Adrenal gland (tissue), 12 donors: Measurements from ENCODE around the gene OSBPL7. TPM values are rescaled to one million over a fixed set of nuclear protein-coding genes. Genes with fewer than 3 reads are reported as not detected.

Experiments
- DNase-seq, 7 donors: peaks; one replicate each; pipeline ENCODE4 v3.0.0-alpha.2; 2019 to 2020
- H3K27ac ChIP-seq, 5 donors: fragments of 200-600 bp; sonication (generic) in 4 of 5; 1 replicate in 3 of 5; 2 replicates in 2 of 5; pipeline versions ENCODE4 v1.5.1 to v1.8.0; 2016 to 2020; ENCODE audit warnings: mild to moderate bottlenecking in 1 of 5
- H3K27me3 ChIP-seq: fragments of 200-600 bp; 2 replicates; pipeline ENCODE4 v1.8.0; 2021
- H3K36me3 ChIP-seq, 2 donors: fragments of 200-600 bp; replicated peaks in 1 of 2; 1 replicate in 1 of 2; 2 replicates in 1 of 2; pipeline versions ENCODE4 v1.5.1 to v1.8.0; 2018 to 2022
- H3K4me1 ChIP-seq, 2 donors: fragments of 200-600 bp; replicated peaks in 1 of 2; 1 replicate in 1 of 2; 2 replicates in 1 of 2; pipeline versions ENCODE4 v1.5.1 to v1.8.0; 2018 to 2021
- H3K4me3 ChIP-seq, 4 donors: fragments of 200-600 bp; sonication (generic) in 3 of 4; one replicate each; pipeline ENCODE4 v1.5.1; 2016 to 2018
- H3K9me3 ChIP-seq, 3 donors: fragments of 200-600 bp; sonication (generic) in 1 of 3; replicated peaks in 1 of 3; 1 replicate in 2 of 3; 2 replicates in 1 of 3; pipeline versions ENCODE4 v1.5.1 to v1.8.0; 2016 to 2021
- CTCF ChIP-seq, 6 experiments: fragments of 450-650 bp in 4 of 6; fragments of 200-600 bp in 2 of 6; sonication (generic) in 1 of 6; IDR thresholded peaks; 1 replicate in 5 of 6; 2 replicates in 1 of 6; pipeline versions ENCODE4 v1.5.1 to v1.8.0; 2016 to 2021; ENCODE audit warnings: antibody characterized with exemption in 6 of 6, mild to moderate bottlenecking in 2 of 6, moderate library complexity in 1 of 6
- POLR2A ChIP-seq, 2 donors: fragments of 450-650 bp; IDR thresholded peaks; one replicate each; pipeline ENCODE4 v1.6.1; 2017; ENCODE audit warnings: antibody characterized with exemption in 2 of 2, mild to moderate bottlenecking in 2 of 2, moderate library complexity in 1 of 2
- WGBS, 4 donors: extraction: QIAGEN DNeasy Blood & Tissue Kit in 2 of 4; methylation state at CpG; one replicate each; pipeline versions ENCODE4 v1.1.5 to v1.1.7; 2013 to 2017; 5-methylcytosine and 5-hydroxymethylcytosine counted together
- intact Hi-C, 2 donors: fragments of 100-400 bp; cut with DNase I; formaldehyde crosslinking; loops; one replicate each; pipeline versions ENCODE4 v1.14.1 to v1.15.0; 2022 to 2023
- polyA plus RNA-seq, 3 donors: library from polyadenylated mRNA; stranded (reverse); fragments of 200-250 nt in 2 of 3; fragments of 350-450 nt in 1 of 3; fragmentation: Illumina TruSeq in 1 of 3; extraction: RNeasy Lipid Tissue Mini Kit (QIAGEN cat#74804) in 1 of 3; gene quantifications; one replicate each; pipeline ENCODE4 v1.2.3, GENCODE V29; 2013 to 2014
- total RNA-seq, 9 donors: library from RNA; depleted of rRNA in 4 of 9; stranded (reverse); fragments of >200 nt in 4 of 9; fragments of 120-200 nt in 1 of 9; fragmentation: NEBNext Ultra II Directional in 1 of 9; extraction: Animal tissue kit (Norgen Biotek cat#: 25700) in 1 of 9; gene quantifications; one replicate each; pipeline versions ENCODE4 v1.1.0 to v1.2.4, GENCODE V29; 2013 to 2023
- donor health status: healthy with polysubstance abuse.
- donor health status: Bipolar disorder and iron deficiency.
- donor health status: DM: yes; HTN: yes; CAD: no.
- donor health status: DM: no; HTN: no; CAD: no.
- donor health status: DM: no; HTN: no; CAD: no.
- donor health status: DM: yes; HTN: yes; CAD: no.

The OSBPL7 gene
- total and polyA plus RNA-seq, 12 donors, result 2.0 to 22.4 (median 6.6) TPM

DNA sequence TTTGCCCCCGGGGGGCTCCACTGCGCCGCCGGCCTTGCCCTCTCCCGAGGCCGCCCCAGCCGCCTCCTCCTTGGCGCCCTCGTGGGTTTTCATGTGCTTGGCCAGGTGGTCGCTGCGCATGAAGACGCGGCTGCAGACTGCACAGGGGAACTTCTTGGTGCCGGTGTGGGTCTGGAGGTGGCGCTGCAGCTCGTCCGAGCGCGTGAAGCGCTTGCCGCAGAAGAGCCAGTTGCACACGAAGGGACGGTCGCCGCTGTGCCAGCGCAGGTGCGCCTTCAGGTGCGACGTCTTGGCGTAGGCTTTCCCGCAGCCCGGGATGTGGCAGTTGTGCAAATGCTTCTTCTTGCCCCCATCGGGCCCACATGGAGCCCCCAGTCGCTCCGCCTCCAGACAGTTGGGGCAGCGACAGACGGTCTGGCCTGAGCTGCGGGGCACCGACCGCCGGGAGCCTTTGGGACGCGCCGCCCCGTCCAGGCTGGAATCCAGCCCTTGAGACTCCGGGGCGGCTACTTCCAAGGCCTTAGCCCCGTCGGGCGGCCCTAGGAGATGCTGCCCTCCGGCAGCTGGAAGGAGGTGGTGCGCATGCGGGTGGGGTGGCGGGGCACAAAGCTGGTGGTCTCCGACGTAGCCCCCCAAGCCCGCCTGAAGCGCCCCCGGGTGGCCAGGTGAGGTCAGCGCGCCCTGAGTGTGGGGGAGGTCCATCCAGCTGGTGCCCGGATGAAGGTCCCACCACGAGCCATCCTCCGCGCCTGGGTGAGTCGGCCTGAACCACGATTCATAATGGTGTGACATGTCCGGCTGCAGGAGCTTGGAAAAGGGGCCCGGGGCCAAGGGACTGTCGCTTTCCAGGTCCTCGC is 26.0 kb upstream of the OSBPL7 start:
- TF ChIP-seq CTCF (IDR thresholded peaks at IDR 0.05) (no peak), POLR2A (IDR thresholded peaks at IDR 0.05) (no peak)
- no peak overlapping the region for H3K4me3 ChIP-seq
- no peak for DNase-seq
- peaks cover 8 to 12% of the 10 kb centered on the region in 2 donors for H3K4me1 ChIP-seq
- H3K9me3 ChIP-seq, result no peaks in the 10 kb centered on the region
- no peak overlapping the region for H3K27ac ChIP-seq
- 41 to 60% (median 51%) methylated on average over 10 to 71 of the region's 71 CpGs for WGBS, 4 donors
- H3K27me3 ChIP-seq, result peaks cover 19% of the 10 kb centered on the region
- H3K36me3 ChIP-seq, result no peaks in the 10 kb centered on the region
- intact Hi-C loops, result loop anchor here in 1 of 2 donors (5.0 kb wide), 1 partner anchor 170 kb away; no protein-coding TSS in a partner anchor

DNA sequence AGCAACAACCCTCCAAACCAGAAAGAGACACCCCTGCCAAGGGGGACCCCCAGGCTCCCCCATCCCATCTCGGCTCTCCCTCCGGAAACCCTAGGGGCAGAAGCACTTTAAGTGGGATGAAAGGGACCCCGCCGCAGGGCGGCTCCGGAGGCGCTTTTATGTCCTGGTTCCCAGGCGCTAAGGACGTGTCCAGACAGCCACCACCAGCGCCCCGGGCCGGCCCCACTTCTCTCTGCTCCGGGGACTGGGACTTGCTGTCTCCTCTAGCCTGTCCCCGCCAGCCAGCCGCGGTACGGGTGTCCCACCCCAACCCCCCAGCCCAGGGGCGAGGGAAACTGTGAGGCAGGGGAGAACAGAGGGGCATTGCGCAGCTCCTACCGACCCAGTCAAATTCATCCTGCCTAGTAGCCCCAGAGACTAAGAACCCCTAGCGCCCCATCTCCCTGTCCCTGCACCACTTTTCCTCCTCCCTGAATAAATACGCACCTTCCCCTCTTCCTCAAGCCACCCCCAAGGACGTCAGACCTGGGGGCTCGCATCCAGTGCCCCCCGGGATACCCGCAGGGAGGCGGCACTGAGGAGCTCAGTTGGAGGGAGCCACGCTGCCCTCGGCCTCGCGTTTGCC is 25.2 kb upstream of the OSBPL7 start:
- H3K9me3 ChIP-seq, result no peaks in the 10 kb centered on the region
- no peak for DNase-seq
- TF ChIP-seq CTCF (IDR thresholded peaks at IDR 0.05) (no peak), POLR2A (IDR thresholded peaks at IDR 0.05) (no peak)
- WGBS, 4 donors, result 32 to 51% (median 40%) methylated on average over 9 to 31 of the region's 31 CpGs
- H3K4me1 ChIP-seq, result peaks cover 8 to 12% of the 10 kb centered on the region in 2 donors
- H3K27ac ChIP-seq, result no peak overlapping the region
- no peaks in the 10 kb centered on the region for H3K36me3 ChIP-seq
- H3K4me3 ChIP-seq, result no peak overlapping the region
- intact Hi-C loops, result loop anchor here in 1 of 2 donors (5.0 kb wide), 1 partner anchor 170 kb away; no protein-coding TSS in a partner anchor
- H3K27me3 ChIP-seq, result peaks cover 14% of the 10 kb centered on the region

- no peaks in the 10 kb centered on the region for H3K36me3 ChIP-seq
- H3K27me3 ChIP-seq, result peaks cover 14% of the 10 kb centered on the region
- peaks cover 4 to 9% of the 10 kb centered on the region in 2 donors for H3K4me1 ChIP-seq
- no peaks in the 10 kb centered on the region for H3K9me3 ChIP-seq
- TF ChIP-seq CTCF (IDR thresholded peaks at IDR 0.05) (no peak), POLR2A (IDR thresholded peaks at IDR 0.05) (no peak)
- no peak overlapping the region for H3K27ac ChIP-seq
- 73 to 83% (median 75%) methylated on average over 3 of the region's 3 CpGs for WGBS, 4 donors
- intact Hi-C loops, result loop anchor here in 1 of 2 donors (2.0 to 5.0 kb wide), 2 partner anchors 43 to 172 kb away; no protein-coding TSS in a partner anchor
- DNase-seq, result no peak
- no peak overlapping the region for H3K4me3 ChIP-seq
Observed at GRCh38 chr17:47845716-47846075, 24.1 kb upstream of the OSBPL7 start.
